HG03280 (cell line): ENCODE data around the gene MBOAT2.
"Not testable (repeated sequence)": the region's sequence is repeated elsewhere in the genome, so short reads cannot be mapped to it uniquely, and the experiment has no call there.

ENCODE experiments used
- ATAC-seq: cut with Tn5 transposase; IDR thresholded peaks from one replicate; pipeline ENCODE4 v1.9.1; 2021; ENCODE audit warnings: mild to moderate bottlenecking, moderate library complexity; ENCODE audit not compliant: unreplicated experiment

The MBOAT2 gene

GRCh38 chr2:8993196-8993901 lies 10.1 kb downstream of the MBOAT2 start:
- ATAC-seq: no peak

- ATAC-seq: no peak
Observed at GRCh38 chr2:8992643-8993042, 10.8 kb downstream of the MBOAT2 start.

- no peak for ATAC-seq
Observed at GRCh38 chr2:8989536-8990079, 13.9 kb downstream of the MBOAT2 start.

- no peak for ATAC-seq
Observed at GRCh38 chr2:8987410-8987809, 16.1 kb downstream of the MBOAT2 start.

DNA sequence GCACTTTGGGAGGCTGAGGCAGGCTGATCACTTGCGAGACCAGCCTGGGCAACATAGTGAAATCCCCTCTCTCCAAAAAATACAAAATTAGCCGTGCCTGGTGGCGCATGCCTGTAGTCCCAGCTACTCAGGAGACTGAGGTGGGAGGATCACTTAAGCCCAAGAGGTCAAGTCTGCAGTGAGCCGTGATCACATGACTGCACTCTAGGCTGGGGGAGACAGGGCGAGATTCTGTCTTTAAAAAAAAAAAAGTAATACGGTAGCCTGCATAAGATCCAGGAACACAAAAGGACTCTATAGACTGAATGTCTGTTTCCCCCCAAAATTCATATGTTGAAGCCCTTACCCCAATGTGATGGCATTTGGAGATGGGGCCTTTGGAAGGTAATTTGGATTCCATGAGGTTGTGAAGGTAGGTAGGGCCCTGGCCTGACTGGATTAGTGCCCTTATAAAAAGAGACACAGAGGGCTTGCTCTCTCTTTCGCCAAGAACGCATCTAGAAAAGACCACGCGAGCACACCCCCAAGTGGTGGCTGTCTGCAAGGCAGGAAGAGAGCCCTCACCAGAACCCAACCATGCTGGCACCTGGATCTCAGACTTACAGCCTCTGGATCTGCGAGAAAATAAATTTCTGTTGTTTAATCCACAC lies 17.0 kb downstream of the MBOAT2 start:
- ATAC-seq: no peak

DNA sequence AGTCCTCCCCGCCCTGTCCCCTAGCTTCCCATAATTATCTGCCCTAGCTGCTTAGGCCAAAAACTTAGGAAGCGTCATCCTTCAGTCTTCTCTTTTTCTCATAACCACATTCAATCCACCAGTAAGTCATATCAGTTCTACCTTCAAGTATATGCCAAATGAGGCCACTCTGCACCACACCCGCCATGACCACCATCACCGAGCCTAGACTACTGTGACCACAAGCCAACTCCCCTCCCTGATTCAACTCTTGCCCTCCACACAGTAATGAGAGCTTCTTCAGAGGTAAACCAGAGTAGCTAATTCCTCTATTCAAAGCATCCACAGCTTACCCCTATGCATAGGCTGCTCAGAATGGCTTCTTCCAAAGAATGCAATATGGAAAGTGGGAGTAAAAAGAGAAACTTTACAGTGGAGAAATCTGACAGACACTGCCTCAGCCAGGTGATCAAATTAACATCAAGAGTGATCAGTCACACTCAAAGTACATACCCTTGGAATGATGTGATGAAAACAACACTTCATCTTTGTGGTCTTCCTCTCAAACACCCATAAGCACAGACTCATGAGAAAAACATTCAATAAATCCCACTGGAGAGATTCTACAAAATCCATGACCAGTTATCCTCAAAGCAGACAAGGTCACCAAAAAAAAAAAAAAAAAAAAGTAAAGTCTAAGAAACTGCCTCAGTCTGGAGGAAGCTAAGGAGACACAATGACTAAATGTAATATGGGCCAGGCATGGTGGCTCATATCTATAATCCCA lies 17.7 kb downstream of the MBOAT2 start:
- no peak for ATAC-seq

- ATAC-seq: no peak
Observed at GRCh38 chr2:8984855-8985254, 18.6 kb downstream of the MBOAT2 start.

- no peak for ATAC-seq
Observed at GRCh38 chr2:8984157-8984556, 19.3 kb downstream of the MBOAT2 start.

DNA sequence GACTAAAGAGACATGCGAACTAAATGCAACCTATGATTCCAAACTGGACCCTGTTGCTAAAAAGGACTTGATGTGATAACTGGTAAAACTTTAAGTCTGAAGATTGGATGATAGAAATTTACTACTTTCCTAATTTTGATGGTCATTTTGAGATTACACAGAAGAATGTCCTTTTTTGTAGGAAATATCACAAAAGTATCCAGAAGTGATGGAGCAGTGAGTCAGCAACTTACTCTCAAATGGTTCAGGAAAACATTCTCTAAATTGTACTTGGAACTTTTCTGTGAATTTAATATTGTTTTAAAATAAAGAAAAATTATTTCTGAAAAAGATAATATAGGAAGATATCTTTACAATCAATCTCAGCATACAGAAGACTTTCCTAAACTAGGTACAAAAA lies 19.9 kb downstream of the MBOAT2 start:
- no peak for ATAC-seq

DNA sequence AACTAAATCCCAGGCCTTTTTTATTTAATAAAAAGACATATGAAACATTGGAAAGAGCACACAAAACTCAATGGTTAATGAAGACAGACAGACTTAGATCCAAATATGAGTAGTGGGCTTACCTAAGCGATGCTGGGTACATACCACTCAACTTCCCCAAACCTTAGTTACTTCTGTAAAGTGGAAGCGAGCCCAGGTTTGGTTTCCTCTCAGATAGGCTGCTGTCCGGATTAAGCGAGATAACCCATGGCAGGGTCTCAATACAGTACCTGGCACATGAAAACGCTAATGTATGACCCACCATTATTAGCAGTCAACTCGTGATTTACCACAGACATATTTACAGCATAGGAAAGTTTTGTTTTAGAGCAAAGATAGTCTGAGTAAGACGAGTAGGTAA lies 21.6 kb downstream of the MBOAT2 start:
- no peak for ATAC-seq

DNA sequence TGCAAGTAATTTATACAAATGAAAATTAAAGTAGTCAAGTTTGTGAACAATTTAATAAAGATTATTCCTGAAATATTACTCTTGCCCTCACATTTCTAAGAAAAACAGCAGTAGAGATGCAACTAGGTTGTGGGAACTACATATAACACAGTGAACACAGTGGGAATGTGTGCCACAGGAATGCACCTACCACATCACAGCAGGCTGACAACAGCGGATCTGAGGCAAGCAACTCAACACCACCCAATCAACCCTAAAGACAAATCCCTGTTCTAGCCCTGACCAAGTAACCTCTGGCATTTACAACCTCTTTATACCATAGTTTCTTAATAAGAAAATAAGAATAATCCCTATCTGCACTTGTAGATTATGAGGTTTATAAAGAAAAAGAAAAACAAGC lies 23.4 kb downstream of the MBOAT2 start:
- no peak for ATAC-seq

DNA sequence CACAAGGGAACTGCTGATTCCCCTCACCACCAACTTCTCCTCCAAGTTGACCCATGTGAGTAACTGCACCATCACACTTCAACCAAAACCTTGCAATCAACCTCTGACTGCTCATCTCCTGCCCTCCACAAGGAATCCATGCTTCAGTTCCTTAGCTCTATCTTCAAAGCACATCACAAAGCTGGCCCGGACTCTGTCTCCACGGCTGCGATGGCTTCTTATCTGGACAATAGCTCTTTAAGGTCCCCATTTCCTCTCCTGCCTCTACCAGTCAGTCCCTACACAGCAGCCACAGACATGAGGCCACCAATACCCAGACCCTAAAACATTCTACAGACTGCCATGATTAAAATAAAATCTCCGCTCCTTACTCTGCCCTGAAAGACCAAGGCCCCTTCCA lies 25.7 kb downstream of the MBOAT2 start:
- ATAC-seq: no peak

DNA sequence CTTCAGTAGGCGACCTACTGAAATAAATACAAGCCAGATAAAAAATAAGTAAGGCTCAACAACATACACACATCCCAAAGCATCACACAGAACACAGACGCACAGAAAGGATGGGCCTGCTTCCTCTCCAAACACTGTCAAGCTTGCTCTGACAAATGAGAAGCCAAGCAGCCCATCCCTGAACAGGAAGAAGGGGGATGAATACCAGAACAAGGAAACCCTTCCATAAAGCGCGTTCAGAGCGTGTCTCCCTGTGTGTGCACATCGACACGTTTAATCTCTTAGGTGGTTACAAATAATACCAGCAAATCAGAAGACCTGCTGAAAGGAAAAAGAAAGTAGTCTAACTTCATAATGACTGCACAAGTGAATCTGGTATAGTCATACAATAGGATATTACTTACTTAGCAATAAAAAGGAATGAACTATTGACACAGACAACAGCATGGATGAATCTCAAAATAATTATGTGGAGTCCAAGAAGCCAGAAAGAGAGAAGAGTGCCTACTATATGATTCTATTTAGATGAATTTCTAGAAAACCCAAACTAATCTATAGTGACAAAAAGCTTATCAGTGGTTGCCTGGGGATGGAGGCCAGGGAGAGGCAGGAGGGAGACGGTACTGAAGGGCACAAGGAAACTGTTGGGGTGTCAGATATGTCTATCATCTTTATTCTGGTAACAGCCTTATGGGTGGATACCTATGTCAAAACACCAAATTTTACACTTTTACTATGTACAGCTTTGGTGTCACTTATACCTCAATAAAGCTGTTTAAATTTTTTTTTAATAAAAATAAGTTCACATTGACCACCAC lies 26.8 kb downstream of the MBOAT2 start:
- no peak for ATAC-seq

- no peak for ATAC-seq
Observed at GRCh38 chr2:8974016-8974415, 29.5 kb downstream of the MBOAT2 start.

GRCh38 chr2:8973017-8973416 lies 30.5 kb downstream of the MBOAT2 start:
- not testable (repeated sequence) for ATAC-seq

DNA sequence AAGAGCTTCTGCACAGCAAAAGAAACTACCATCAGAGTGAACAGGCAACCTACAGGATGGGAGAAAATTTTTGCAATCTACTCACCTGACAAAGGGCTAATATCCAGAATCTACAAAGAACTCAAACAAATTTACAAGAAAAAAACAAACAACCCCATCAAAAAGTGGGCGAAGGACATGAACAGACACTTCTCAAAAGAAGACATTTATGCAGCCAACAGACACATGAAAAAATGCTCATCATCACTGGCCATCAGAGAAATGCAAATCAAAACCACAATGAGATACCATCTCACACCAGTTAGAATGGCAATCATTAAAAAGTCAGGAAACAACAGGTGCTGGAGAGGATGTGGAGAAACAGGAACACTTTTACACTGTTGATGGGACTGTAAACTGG lies 30.9 kb downstream of the MBOAT2 start:
- not testable (repeated sequence) for ATAC-seq

DNA sequence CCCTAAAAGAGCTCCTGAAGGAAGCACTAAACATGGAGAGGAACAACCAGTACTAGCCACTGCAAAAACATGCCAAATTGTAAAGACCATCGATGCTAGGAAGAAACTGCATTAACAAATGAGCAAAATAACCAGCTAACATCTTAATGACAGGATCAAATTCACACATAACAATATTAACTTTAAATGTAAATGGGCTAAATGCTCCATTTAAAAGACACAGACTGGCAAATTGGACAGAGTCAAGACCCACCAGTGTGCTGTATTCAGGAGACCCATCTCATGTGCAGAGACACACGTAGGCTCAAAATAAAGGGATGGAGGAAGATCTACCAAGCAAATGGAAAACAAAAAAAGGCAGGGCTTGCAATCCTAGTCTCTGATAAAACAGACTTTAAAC lies 34.1 kb downstream of the MBOAT2 start:
- ATAC-seq: not testable (repeated sequence)

DNA sequence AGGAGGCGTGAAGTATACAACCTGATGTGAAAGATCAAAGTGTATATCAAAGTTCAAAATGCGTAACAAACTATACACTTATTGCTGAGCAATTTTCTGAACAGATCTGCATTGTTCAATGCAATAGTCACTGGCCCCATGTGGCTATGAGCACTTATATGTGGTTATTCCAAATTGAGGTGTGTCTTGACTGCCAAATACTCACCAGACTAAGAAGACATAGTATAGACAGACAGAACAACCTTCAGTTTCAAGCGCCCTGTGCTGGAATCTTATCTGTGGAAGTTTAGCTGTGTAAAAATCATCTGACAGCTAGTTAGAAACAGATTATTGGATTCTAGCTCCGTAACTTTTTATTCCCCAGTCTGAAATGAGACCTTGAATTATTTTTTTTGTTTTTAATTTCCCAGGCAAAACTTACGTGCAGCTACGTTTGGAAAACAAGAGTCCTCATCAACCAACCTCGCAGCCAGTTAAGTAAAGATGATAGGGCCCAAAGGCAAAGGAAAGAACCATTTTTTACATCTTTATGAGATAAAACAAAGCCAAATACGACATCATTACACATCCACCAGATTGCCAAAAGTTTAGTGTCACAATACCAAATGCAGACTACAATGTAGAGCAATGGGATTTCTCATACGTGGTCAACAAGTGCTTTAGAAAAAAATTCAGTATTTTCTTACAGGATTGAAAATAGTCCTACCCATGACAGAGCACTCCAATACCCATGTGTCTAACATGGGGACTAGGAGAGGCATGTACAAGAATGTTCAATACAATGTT lies 37.2 kb downstream of the MBOAT2 start:
- no peak for ATAC-seq

GRCh38 chr2:8965216-8965969 lies 38.1 kb downstream of the MBOAT2 start:
- ATAC-seq: no peak
